GM23338 (cell line): Measurements from ENCODE around the gene BCKDK. TPM values are rescaled to one million over a fixed set of nuclear protein-coding genes. Genes with fewer than 3 reads are reported as not detected.

Experiments
- ATAC-seq: fragments of 200-7000 bp; cut with Tn5 transposase; 3 replicates; pipeline ENCODE4 v1.9.1; 2020
- DNase-seq: peaks from one replicate; pipeline ENCODE4 v3.0.0-alpha.2; 2015; ENCODE audit warnings: low spot score
- H2AFZ ChIP-seq: fragments of 200-600 bp; sonication (generic); 2 replicates; pipeline ENCODE4 v1.8.0; 2016; ENCODE audit warnings: antibody characterized with exemption, mild to moderate bottlenecking, moderate library complexity
- H3F3A ChIP-seq: fragments of 200-600 bp; sonication (generic); replicated peaks from 2 replicates; pipeline ENCODE4 v1.8.0; 2017; ENCODE audit warnings: antibody characterized with exemption, mixed run types, low read depth
- H3K27ac ChIP-seq: fragments of 200-600 bp; sonication (generic); 2 replicates; pipeline ENCODE4 v1.6.1; 2016; ENCODE audit warnings: low read depth
- H3K27me3 ChIP-seq: fragments of 200-600 bp; sonication (generic); 2 replicates; pipeline ENCODE4 v1.8.0; 2016; ENCODE audit warnings: mild to moderate bottlenecking, mixed run types, moderate library complexity; ENCODE audit not compliant: insufficient read depth
- H3K36me3 ChIP-seq: fragments of 200-600 bp; sonication (generic); 2 replicates; pipeline ENCODE4 v1.8.0; 2016; ENCODE audit warnings: mild to moderate bottlenecking; ENCODE audit not compliant: insufficient read depth
- H3K4me1 ChIP-seq: fragments of 200-600 bp; sonication (generic); 2 replicates; pipeline ENCODE4 v1.8.0; 2016; ENCODE audit warnings: mild to moderate bottlenecking, moderate library complexity; ENCODE audit not compliant: insufficient read depth
- H3K4me2 ChIP-seq: fragments of 200-600 bp; sonication (generic); 2 replicates; pipeline ENCODE4 v1.7.1; 2017; ENCODE audit warnings: mixed run types
- H3K4me3 ChIP-seq: fragments of 200-600 bp; sonication (generic); 2 replicates; pipeline ENCODE4 v1.6.1; 2016; ENCODE audit warnings: mixed run types
- H3K79me2 ChIP-seq: fragments of 200-600 bp; sonication (generic); replicated peaks from 2 replicates; pipeline ENCODE4 v1.8.0; 2017; ENCODE audit warnings: mild to moderate bottlenecking; ENCODE audit not compliant: insufficient read depth
- H3K9me2 ChIP-seq: fragments of 200-600 bp; sonication (generic); 2 replicates; pipeline ENCODE4 v1.8.0; 2017; ENCODE audit not compliant: insufficient read depth
- H4K20me1 ChIP-seq: fragments of 200-600 bp; sonication (generic); replicated peaks from 2 replicates; pipeline ENCODE4 v1.8.0; 2017; ENCODE audit warnings: mild to moderate bottlenecking; ENCODE audit not compliant: insufficient read depth
- H3K27ac Mint-ChIP-seq: 2 replicates; pipeline ENCODE4 v1.8.0; 2020; ENCODE audit warnings: inconsistent platforms, mild to moderate bottlenecking, moderate library complexity, mixed read lengths
- H3K27me3 Mint-ChIP-seq: 3 replicates; pipeline ENCODE4 v1.8.0; 2022; ENCODE audit warnings: low read depth, mild to moderate bottlenecking, moderate library complexity, mixed read lengths, inconsistent platforms; ENCODE audit not compliant: insufficient read depth, poor library complexity
- H3K36me3 Mint-ChIP-seq: 3 replicates; pipeline ENCODE4 v1.8.0; 2021; ENCODE audit warnings: low read depth, mild to moderate bottlenecking, inconsistent platforms, moderate library complexity, mixed read lengths
- H3K4me1 Mint-ChIP-seq: 3 replicates; pipeline ENCODE4 v1.8.0; 2020; ENCODE audit warnings: mild to moderate bottlenecking, inconsistent platforms, mixed read lengths
- H3K4me3 Mint-ChIP-seq: 3 replicates; pipeline ENCODE4 v1.8.0; 2021; ENCODE audit warnings: moderate library complexity, mild to moderate bottlenecking, inconsistent platforms, mixed read lengths
- H3K9me3 Mint-ChIP-seq: 3 replicates; pipeline ENCODE4 v1.8.0; 2020; ENCODE audit warnings: moderate library complexity, mild to moderate bottlenecking, inconsistent platforms, mixed read lengths
- CREB1 ChIP-seq: fragments of 250-450 bp; sonication (Bioruptor Pico); IDR thresholded peaks from 2 replicates; pipeline ENCODE4 v1.5.0; 2020; ENCODE audit warnings: low read depth, mild to moderate bottlenecking, moderate library complexity
- CTCF ChIP-seq, 2 experiments: fragments of 200-600 bp in 1 of 2; sonication (generic) in 1 of 2; conservative IDR thresholded peaks; 2 replicates each; pipeline versions ENCODE4 v1.5.1 to v1.6.1; 2016 to 2017; ENCODE audit warnings: antibody characterized with exemption in 2 of 2, low read depth in 2 of 2, mild to moderate bottlenecking in 2 of 2, moderate library complexity in 1 of 2
- ETS1 ChIP-seq: IDR thresholded peaks from 2 replicates; pipeline ENCODE4 v1.6.1; 2016; ENCODE audit warnings: antibody characterized with exemption
- EZH2 ChIP-seq: fragments of 200-600 bp; sonication (generic); IDR thresholded peaks from one replicate; pipeline ENCODE4 v1.8.0; 2017; ENCODE audit warnings: antibody characterized with exemption, mild to moderate bottlenecking, low read depth; ENCODE audit not compliant: unreplicated experiment
- EZH2phosphoT487 ChIP-seq: fragments of 200-600 bp; sonication (generic); IDR thresholded peaks from one replicate; pipeline ENCODE4 v1.8.1; 2018; ENCODE audit warnings: antibody characterized with exemption; ENCODE audit not compliant: unreplicated experiment
- JUNB ChIP-seq: IDR thresholded peaks from one replicate; pipeline ENCODE4 v1.6.1; 2016; ENCODE audit warnings: antibody characterized with exemption; ENCODE audit not compliant: unreplicated experiment
- NANOG ChIP-seq: IDR thresholded peaks from 2 replicates; pipeline ENCODE4 v1.6.1; 2016; ENCODE audit warnings: antibody characterized with exemption, borderline replicate concordance
- POLR2AphosphoS5 ChIP-seq: IDR thresholded peaks from 2 replicates; pipeline ENCODE4 v1.6.1; 2016; ENCODE audit warnings: antibody characterized with exemption, low read depth
- REST ChIP-seq: IDR thresholded peaks from one replicate; pipeline ENCODE4 v1.6.1; 2018; ENCODE audit warnings: antibody characterized with exemption; ENCODE audit not compliant: unreplicated experiment
- STAT1 ChIP-seq: IDR thresholded peaks from one replicate; pipeline ENCODE4 v1.6.1; 2016; ENCODE audit warnings: antibody characterized with exemption; ENCODE audit not compliant: unreplicated experiment
- ZNF114 ChIP-seq: fragments of 250-450 bp; sonication (Bioruptor Pico); IDR thresholded peaks from 2 replicates; pipeline ENCODE4 v1.5.0; 2020; ENCODE audit warnings: mild to moderate bottlenecking, moderate library complexity
- ZNF331 ChIP-seq: fragments of 250-450 bp; sonication (Bioruptor Pico); IDR thresholded peaks from 2 replicates; pipeline ENCODE4 v1.5.0; 2020; ENCODE audit warnings: low read depth, mild to moderate bottlenecking, moderate library complexity
- ZNF462 ChIP-seq: fragments of 250-450 bp; sonication (Bioruptor Pico); IDR thresholded peaks from 2 replicates; pipeline ENCODE4 v1.5.0; 2020; ENCODE audit warnings: mild to moderate bottlenecking, moderate library complexity
- polyA plus RNA-seq: library from polyadenylated mRNA; unstranded; fragments of >200 nt; fragmentation: Nextera tagmentation; extraction: Ambion mirVana; gene quantifications from 2 replicates; pipeline ENCODE4 v1.2.1, GENCODE V29; 2016
- total RNA-seq: library from RNA; depleted of rRNA; stranded (reverse); fragments of >200 nt; shearing (Covaris generic); gene quantifications from 2 replicates; pipeline ENCODE4 v1.2.3, GENCODE V29; 2014

The BCKDK gene
- total and polyA plus RNA-seq, 2 experiments from 2014 or later = 36.1 to 58.9 TPM

GRCh38 chr16:31085411-31085810, 22.8 kb upstream of the BCKDK start:
- ATAC-seq = no peak
- H4K20me1 ChIP-seq = no peaks in the 10 kb centered on the region; the same call in 1 of the 2 replicates
- H3K27ac Mint-ChIP-seq = no peak overlapping the region

More at GRCh38 chr16:31085411-31085810, 22.8 kb upstream of the BCKDK start:
- no peaks in the 10 kb centered on the region for H3F3A ChIP-seq
- Mint-ChIP-seq H3K36me3 (peaks cover 22% of the 10 kb centered on the region), H3K9me3 (no peaks in the 10 kb centered on the region), H3K4me1 (peaks cover 5% of the 10 kb centered on the region; the same call in 1 of the 3 replicates), H3K27me3 (peaks cover 16% of the 10 kb centered on the region), H3K4me3 (no peak overlapping the region; the same call in 2 of the 3 replicates)
- H3K4me2 ChIP-seq = no peak overlapping the region
- H3K27me3 ChIP-seq = no peaks in the 10 kb centered on the region
- no peak overlapping the region for H2AFZ ChIP-seq
- no peaks in the 10 kb centered on the region for H3K4me1 ChIP-seq
- no peak overlapping the region for H3K27ac ChIP-seq
- no peak for TF ChIP-seq ZNF462 (CRISPR knock-in tag)
- TF ChIP-seq CREB1 (CRISPR knock-in tag) = no peak
- no peak for TF ChIP-seq ETS1
- TF ChIP-seq STAT1 = no peak
- TF ChIP-seq JUNB = no peak
- no peak for TF ChIP-seq CTCF (conservative IDR thresholded peaks at IDR 0.05; ENCODE audit: low read depth in 2 of 2)
- no peak for TF ChIP-seq EZH2
- TF ChIP-seq EZH2phosphoT487 = no peak
- TF ChIP-seq POLR2AphosphoS5 = no peak
- TF ChIP-seq ZNF331 (CRISPR knock-in tag) = no peak
- TF ChIP-seq NANOG = no peak
- no peak for TF ChIP-seq REST
- no peak for TF ChIP-seq ZNF114 (CRISPR knock-in tag)
- H3K4me3 ChIP-seq = no peak overlapping the region
- DNase-seq = no peak
- no peaks in the 10 kb centered on the region for H3K9me2 ChIP-seq
- no peaks in the 10 kb centered on the region for H3K36me3 ChIP-seq
- no peaks in the 10 kb centered on the region for H3K79me2 ChIP-seq
